ENCODE measurements around the gene FGF18. TPM values are rescaled to one million over a fixed set of nuclear protein-coding genes. Genes with fewer than 3 reads are reported as not detected.
"Not testable (repeated sequence)": the region's sequence is repeated elsewhere in the genome, so short reads cannot be mapped to it uniquely, and the experiment has no call there.

The FGF18 gene
- total and polyA plus RNA-seq, 3 donors from 2014 or later, result 0.68 to 1.6 (median 0.79) TPM

DNA sequence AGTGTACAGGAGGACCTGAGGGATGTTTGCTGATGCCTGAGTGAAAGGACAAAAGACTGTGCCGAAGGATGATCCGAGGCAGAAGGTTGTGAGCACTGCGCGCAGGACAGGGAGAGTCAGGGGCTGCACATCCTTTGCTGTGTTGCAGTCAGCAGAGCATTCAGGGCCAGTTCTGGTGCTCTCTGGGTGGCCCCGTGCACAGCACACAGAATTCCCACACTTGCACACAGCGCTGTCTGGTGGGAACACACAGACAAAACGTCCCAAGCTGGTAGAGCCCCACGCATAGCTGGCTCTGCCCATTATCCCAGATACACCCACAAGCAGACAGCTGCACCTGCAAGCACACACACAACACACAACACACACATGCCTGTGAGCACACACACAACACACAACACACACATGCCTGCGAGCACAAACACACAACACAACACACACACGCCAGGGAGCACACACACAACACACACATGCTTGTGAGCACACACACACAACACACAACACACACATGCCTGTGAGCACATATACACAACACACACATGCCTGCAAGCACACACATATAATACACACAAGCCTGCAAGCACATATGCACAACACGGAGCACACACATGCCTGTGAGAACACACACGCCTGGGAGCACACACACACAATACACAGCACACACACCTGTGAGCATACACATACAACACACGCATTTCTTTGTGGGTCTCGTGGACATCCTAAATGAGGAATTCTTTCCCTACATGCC is 74.4 kb downstream of the FGF18 start:
- Histone ChIP-seq H3K27ac (peak overlapping the region in 1 of 2 donors; percentile 54), H3K4me1 (peaks cover 17% of the 10 kb centered on the region), H3K27me3 (no peaks in the 10 kb centered on the region), H3K36me3 (ENCODE audit: low read depth, missing control alignments) (no peaks in the 10 kb centered on the region), H3K9me3 (no peaks in the 10 kb centered on the region), H3K4me3 (no peak overlapping the region)
- intact Hi-C loops (cut with DNase I; ENCODE audit: low total_unique reads), result loop anchor here (10.0 kb wide), 1 partner anchor 81 kb away; no protein-coding TSS in a partner anchor
- WGBS, 2 donors, result 63 to 77% methylated on average over 10 to 14 of the region's 14 CpGs
- TF ChIP-seq CTCF (IDR thresholded peaks at IDR 0.05), result no peak
- TF ChIP-seq POLR2A (IDR thresholded peaks at IDR 0.05), result no peak
- no peak for DNase-seq

DNA sequence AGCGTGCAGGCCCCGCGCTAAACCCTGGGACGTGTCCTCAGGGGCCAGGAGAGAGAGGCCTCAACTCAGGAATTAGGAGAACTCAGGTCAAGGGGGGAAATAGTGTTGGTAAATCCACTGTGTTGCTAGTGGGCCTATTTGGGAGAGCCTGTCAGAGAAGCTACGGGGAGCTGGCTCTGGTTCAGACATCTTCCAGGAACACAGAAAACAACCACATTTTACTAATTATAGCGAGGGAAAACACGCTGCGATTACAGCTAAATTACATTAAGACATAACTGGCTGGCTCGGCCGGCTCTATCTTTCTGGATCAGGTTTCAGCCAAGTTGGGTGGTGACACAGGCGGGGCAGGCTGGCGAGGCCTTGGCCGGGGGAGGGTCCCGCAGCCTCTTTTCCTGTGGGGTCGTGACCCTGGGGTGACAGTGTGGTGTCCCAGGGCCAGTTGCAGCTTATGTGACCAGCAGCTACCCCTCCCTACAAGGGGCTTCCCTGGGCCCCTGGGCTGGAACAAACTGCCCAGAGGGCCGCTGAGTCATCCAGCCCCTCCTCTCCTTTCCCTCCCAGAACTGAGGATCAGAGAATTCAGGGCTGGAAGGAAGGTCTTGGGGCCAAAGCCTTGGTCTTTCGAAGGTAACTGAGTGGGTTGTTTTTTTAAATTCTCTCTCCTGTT is 75.1 kb downstream of the FGF18 start:
- no peaks in the 10 kb centered on the region for H3K27me3 ChIP-seq
- H3K4me1 ChIP-seq, result peaks cover 17% of the 10 kb centered on the region
- 32 to 40% methylated on average over 9 to 17 of the region's 17 CpGs for WGBS, 2 donors
- intact Hi-C loops (cut with DNase I; ENCODE audit: low total_unique reads), result loop anchor here (10.0 kb wide), 1 partner anchor 80 kb away; no protein-coding TSS in a partner anchor
- TF ChIP-seq CTCF (IDR thresholded peaks at IDR 0.05) (no peak), POLR2A (IDR thresholded peaks at IDR 0.05) (no peak)
- DNase-seq, result peak; percentile 80
- H3K9me3 ChIP-seq, result no peaks in the 10 kb centered on the region
- H3K36me3 ChIP-seq (ENCODE audit: low read depth, missing control alignments), result no peaks in the 10 kb centered on the region
- peak overlapping the region in 1 of 2 donors; percentile 54 for H3K27ac ChIP-seq
- H3K4me3 ChIP-seq, result no peak overlapping the region

DNA sequence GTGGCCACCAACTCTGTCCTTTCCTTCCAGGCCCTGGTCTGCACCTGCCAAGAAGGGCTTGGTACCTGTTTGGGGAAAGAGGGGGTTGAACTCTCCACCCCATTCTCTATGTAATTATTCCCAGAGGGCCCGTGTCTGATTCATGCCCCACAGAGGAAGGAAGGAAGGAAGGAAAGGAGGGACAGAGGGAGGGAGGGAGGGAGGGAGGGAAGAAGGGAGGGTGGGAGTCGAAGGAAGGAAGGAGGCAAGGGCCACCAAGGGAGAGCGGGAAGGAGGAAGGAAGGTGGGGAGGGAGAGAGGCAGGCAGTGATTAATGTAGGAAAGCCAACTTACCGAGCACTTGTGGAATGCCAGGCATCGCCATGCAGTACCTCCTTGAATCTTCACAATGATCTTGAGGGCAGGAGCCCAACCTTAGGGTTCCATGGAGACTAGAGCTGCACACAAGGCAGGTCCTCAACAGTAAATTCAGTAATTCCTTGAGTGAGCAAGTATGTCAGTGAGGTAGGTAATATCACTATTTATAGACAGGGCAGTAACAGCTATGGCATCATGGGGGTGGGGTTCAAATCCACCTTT is 75.8 kb downstream of the FGF18 start:
- Histone ChIP-seq H3K27me3 (no peaks in the 10 kb centered on the region), H3K36me3 (ENCODE audit: low read depth, missing control alignments) (no peaks in the 10 kb centered on the region), H3K4me1 (peaks cover 17% of the 10 kb centered on the region), H3K27ac (peak overlapping the region in 1 of 2 donors; percentile 54), H3K4me3 (no peak overlapping the region), H3K9me3 (no peaks in the 10 kb centered on the region)
- intact Hi-C loops (cut with DNase I; ENCODE audit: low total_unique reads), result loop anchor here (10.0 kb wide), 1 partner anchor 80 kb away; no protein-coding TSS in a partner anchor
- no peak for TF ChIP-seq CTCF (IDR thresholded peaks at IDR 0.05)
- no peak for DNase-seq
- whole genome bisulfite sequencing, 2 donors, result 55 to 60% methylated on average over 5 of the region's 5 CpGs

DNA sequence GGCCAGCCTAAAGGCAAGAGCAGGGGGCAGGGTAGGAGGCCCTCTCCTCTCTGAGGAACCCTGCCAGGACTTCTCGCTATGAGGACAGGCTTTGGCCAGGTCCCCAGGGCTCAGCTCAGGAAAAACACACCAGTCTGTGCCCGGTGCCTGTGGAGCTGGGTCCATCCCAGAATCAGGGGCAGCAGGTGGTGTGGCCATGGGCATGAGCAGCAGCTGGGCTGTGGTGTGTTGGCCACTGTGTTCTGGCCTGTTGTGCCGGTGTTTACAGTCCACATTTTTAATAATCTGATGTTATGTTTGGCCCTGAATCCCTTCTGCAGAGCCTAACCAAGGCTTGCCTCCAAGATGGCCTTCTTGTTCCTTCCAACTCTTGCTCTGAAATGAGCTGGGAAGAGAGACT is 77.0 kb downstream of the FGF18 start:
- no peak overlapping the region for H3K27ac ChIP-seq
- no peak overlapping the region for H3K4me3 ChIP-seq
- WGBS, 2 donors, result 40 to 84% methylated on average over 1 to 3 of the region's 3 CpGs
- H3K27me3 ChIP-seq, result no peaks in the 10 kb centered on the region
- no peaks in the 10 kb centered on the region for H3K36me3 ChIP-seq (ENCODE audit: low read depth, missing control alignments)
- intact Hi-C loops (cut with DNase I; ENCODE audit: low total_unique reads), result loop anchor here (10.0 kb wide), 1 partner anchor 78 kb away; no protein-coding TSS in a partner anchor
- peaks cover 17% of the 10 kb centered on the region for H3K4me1 ChIP-seq
- DNase-seq, result peak; percentile 30
- TF ChIP-seq CTCF (IDR thresholded peaks at IDR 0.05) (no peak), POLR2A (IDR thresholded peaks at IDR 0.05) (no peak)
- no peaks in the 10 kb centered on the region for H3K9me3 ChIP-seq

DNA sequence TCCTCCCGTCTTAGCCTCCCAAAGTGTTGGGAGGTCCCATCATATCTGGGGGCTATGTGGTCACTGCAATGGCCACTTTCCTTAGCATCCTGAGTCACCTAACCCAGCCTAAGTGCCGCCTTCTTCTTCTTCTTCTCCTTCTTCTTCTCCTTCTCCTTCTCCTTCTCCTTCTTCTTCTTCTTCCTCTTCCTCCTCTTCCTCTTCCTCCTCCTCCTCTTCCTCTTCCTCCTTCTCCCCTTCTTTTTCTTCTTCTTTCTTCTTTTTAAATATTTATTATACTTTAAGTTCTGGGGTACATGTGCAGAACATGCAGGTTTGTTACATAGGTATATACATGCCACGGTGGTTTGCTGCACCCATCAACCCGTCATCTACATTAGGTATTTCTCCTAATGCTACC is 78.0 kb downstream of the FGF18 start:
- H3K9me3 ChIP-seq; DNase-seq; H3K36me3 ChIP-seq (ENCODE audit: low read depth, missing control alignments); H3K27ac ChIP-seq; H3K27me3 ChIP-seq; H3K4me3 ChIP-seq: not testable (repeated sequence)
- 95 to 99% methylated on average over 4 of the region's 4 CpGs for WGBS, 2 donors
- peaks cover 17% of the 10 kb centered on the region for H3K4me1 ChIP-seq
- intact Hi-C loops (cut with DNase I; ENCODE audit: low total_unique reads), result loop anchor here (10.0 kb wide), 1 partner anchor 77 kb away; no protein-coding TSS in a partner anchor
